GM19395 (cell line): ENCODE results near the gene ATG10.
"Not testable (repeated sequence)": the region's sequence is repeated elsewhere in the genome, so short reads cannot be mapped to it uniquely, and the experiment has no call there.

Source experiments
- ATAC-seq: cut with Tn5 transposase; IDR thresholded peaks from one replicate; pipeline ENCODE4 v1.9.1; 2021; ENCODE audit warnings: mild to moderate bottlenecking, moderate library complexity; ENCODE audit not compliant: unreplicated experiment

The ATG10 gene

GRCh38 chr5:82217917-82218316, 246.1 kb downstream of the ATG10 start:
- no peak for ATAC-seq

GRCh38 chr5:82218374-82219156, 246.7 kb downstream of the ATG10 start:
- no peak for ATAC-seq

DNA sequence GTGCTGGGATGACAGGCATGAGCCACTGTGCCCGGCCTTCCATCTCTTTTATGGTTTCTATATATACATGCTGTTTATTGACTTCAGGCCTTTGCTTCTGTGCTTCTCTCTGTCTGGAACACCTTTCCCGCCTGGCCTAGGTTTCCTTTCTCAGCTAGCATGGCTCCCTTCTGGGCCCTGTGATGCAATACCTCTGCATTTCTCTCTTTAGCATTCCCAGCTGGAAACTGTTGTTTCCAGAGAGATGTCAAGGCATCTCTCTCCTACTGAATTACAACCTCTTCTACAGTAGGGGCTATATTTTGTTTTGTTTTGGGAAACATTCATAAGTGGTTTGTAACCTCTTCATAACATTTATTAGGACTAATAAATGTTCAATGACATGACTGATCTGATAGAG, 249.2 kb downstream of the ATG10 start:
- no peak for ATAC-seq

GRCh38 chr5:82222597-82223574, 251.1 kb downstream of the ATG10 start:
- no peak for ATAC-seq

DNA sequence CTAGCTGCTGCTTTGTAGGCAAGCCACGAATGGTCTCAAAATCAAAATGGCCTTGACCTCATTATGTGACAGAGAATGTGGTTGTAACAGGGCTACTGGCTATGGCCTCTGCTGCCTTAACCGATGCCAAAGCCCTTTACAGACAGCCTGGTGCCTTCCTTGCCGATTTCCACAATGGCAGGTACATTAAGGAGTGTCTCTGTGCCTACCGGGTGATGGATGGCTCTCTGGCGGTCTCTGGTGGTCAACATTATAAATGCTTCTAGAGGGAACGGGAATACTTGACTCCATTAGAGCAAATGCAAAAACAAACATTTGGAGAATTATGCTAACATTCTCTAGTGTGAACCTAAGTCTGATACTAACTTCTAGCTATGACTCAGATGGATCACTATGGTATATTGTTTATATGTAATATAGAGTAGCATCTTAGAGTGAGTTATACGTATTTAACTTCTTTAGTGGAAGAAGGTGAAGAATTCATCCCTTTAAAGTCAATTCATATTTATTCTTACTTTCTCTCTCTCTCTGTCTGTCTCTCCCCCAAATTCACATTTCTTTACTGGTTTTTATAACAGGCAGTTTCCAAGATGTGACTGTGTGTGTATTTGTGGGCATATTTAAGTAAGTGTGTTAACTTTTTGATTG, 253.8 kb downstream of the ATG10 start:
- peak; percentile 93 for ATAC-seq

- no peak for ATAC-seq
Measured at GRCh38 chr5:82234885-82235284, 263.1 kb downstream of the ATG10 start.

- no peak for ATAC-seq
Measured at GRCh38 chr5:82244151-82244550, 272.3 kb downstream of the ATG10 start.

- no peak for ATAC-seq
Measured at GRCh38 chr5:82244854-82245635, 273.2 kb downstream of the ATG10 start.

DNA sequence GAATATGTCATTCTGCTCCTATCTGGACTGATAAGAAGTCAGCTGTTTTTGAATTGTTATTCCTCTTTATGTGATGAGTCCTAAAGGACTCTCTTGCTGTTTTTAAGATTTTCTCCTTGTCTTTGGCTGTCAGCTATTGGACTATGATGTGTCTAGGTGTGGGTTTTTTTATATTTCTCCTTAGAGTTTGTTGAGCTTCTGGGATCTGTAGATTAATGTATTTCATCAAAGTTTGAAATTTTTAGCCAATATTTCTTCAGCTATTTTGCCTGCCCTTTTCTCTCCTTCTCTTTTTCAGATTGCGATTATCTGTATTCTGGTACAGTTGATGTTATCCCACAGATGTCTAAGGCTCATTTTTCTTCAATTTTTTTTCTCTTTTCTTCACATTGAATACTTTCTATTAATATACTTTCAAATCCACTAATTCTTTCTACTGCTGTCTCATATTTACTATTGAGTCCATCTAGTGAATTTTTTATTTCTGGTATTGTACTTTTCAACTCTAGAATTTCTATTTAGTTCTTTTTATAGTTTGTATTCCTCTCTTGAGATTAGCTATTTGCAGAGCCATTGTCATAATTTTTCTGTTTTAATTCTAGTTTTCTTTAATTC, 275.2 kb downstream of the ATG10 start:
- no peak for ATAC-seq

DNA sequence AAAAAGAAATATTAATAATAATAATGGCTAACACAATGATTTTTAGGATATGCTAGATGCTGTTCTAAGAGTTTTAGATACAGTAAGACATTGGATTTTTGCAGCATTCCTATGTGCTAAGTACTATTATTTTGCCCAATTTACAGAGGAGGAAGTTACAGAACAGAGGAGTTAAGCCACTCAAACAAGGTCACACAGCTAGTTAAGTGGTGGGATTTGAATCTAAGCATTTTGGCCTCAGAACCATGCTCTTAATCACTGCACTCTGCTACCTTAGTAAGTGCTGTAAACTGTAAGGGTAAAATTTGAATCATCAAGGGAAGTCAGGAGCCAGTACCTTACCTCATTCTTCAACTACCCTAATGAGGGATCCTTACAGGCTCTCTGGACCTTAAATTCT, 280.9 kb downstream of the ATG10 start:
- ATAC-seq = no peak

DNA sequence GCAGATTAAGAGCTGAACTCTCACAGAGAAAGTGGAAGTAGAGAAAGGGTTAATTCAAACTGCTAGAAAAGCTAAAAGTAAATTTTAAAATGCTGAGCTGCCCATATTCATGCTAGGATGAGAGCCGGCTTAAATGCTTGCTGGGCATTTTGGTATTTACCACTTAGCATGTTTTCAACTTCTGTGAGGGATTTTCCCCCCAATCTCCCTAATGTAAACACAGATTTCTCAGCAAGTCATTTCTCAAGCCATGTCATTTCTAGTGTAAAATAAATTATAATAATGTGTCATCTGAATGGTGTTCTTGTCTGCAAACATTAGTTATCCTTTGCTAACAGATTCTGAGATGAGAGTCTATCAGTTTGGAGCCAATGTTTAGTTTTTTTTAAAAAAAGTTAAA, 284.0 kb downstream of the ATG10 start:
- no peak for ATAC-seq

- ATAC-seq = no peak
Measured at GRCh38 chr5:82257247-82257646, 285.4 kb downstream of the ATG10 start.

DNA sequence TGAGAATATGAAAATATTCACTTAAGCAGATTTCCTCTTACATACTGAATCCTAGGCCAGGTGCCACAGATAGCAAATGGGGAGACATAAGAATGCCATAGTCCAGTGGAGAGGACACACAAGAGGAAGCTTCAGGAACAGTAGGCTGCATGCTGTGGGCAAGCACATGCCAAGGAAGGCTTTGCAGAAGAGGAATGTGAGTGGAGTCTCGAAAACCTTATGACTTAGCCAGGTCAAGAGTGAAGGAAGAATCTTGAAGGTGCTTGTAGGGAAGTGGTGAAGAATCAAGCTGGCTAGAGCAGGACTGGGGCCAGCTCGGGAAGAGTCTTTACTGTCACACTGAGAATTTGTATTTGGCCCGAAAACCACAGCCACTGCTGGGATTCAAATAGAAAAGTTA, 285.9 kb downstream of the ATG10 start:
- ATAC-seq = no peak

DNA sequence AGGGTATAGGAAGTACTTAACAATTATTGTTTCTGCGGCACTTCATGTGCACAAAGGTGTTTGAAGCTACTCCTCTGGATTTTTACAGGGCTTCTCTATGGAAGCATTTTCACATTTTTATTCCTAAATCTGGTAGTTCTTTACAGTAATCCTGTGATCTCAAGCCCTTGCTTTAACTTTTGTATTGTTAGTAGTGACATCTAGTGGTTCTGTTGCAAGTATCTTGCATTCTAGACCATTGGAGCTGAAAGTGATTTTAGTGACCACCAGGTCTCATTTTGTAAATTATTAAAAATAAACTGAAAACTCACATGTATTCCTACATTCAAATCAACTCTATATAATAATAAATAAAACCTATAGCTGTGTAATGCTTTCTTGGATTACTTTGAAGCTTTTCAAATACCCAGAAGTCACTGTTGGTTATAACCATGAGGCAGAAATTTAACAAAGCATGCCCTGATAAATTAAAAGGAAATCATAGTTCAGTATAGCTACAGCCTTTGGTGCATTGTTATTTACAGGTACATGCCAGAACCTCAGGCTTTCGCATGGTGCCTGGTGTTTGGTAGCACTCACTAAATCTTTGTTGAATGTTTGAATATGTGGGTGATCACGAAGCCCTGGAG, 287.5 kb downstream of the ATG10 start:
- ATAC-seq = peak; percentile 58

DNA sequence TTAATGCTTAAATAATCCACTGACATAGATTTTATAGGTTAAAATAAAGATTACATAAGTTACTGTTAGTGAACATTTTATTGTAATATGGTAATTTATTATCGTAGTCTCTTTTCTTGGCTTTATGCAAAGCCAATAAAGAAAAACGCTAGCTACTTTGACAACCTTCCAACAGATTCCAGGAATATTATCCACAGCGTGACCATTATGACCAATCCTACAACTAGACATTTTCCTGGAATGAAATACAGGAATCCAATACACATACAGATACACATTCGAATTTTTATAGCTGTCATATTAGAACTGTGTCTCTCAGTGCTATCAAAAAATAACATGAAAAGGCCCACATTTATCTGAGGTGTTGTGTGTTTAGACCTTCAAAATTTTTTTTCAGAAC, 293.2 kb downstream of the ATG10 start:
- no peak for ATAC-seq

DNA sequence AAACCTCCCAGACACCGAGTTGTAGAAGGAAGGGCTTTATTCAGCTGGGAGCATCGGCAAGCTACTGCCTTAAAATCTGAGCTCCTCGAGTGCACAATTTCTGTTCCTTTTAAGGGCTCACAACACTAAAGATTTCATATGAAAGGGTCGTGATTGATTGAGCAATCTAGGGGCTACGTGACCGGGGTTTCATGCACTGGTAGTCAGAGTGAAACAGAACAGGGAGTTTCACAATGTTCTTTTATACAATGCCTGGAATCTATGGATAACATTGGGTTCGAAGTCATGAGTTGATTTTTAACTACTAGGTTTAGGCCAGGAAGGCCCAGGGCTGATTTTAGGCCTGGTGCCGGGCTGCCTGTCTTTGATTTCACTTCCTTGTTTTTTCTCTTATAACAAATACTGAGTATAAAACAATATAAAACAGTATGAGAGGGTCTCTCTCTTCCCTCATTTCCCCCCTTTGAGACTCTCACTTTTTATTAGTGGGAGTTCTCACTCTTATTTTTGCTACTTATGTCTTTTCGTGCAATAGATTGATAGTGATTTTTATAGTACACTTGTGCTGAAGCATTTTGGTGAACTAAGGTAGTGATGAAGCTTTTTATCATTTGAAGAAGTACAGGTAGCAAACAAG, 295.6 kb downstream of the ATG10 start:
- ATAC-seq = not testable (repeated sequence)

GRCh38 chr5:82269363-82269762, 297.5 kb downstream of the ATG10 start:
- ATAC-seq = not testable (repeated sequence)

DNA sequence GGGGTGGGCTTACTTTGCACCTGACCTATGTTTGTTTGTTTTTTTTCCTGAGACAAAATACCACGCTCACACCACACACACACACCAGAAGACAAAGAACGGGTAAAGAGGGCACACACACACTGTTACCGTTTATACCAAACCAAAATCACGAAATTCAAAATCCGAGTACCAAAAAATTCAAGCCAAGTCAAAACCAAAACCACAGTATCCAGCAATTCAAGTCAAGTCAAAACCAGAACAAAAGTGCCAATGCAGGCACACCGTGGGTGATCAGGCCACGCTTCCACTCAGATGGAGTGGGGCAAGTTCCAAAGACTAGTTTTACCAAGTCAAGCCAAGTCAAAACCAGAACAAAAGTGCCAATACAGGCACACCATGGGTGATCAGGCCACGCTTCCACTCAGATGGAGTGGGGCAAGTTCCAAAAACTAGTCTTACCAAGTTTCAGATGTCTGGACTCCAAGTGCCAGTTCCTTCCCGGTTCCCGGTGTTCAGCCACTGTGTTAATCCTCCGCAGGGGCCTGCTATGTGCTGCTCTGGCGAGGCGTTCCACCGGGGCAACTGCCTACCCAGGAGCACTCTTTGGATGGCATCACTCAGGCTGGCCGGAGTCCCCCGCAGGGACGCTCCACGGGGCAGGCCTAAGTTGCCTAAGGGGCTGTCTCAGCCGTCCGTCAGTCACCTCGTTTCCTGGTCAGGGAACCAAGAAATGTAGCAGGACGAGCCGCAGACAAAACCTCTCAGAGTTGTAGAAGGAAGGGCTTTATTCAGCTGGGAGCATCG, 300.9 kb downstream of the ATG10 start:
- not testable (repeated sequence) for ATAC-seq
